ENCODE measurements around the gene ULK4. TPM values are rescaled to one million over a fixed set of nuclear protein-coding genes. Genes with fewer than 3 reads are reported as not detected.
A peak's percentile ranks its signal among the peaks of the same experiment; 100 is the strongest.

Gene ULK4
- total RNA-seq, 1 experiment from 2014 or later, result 6.3 TPM

GRCh38 chr3:41893977-41894376 lies 67.9 kb downstream of the ULK4 start:
- Histone ChIP-seq H2AFZ (ENCODE audit: low read depth, low read length, poor library complexity, severe bottlenecking) (no peak overlapping the region), H3K36me3 (ENCODE audit: control insufficient read depth in 1 of 2, insufficient read depth in 2 of 2, low read length in 2 of 2) (no peaks in the 10 kb centered on the region), H3K9me3 (ENCODE audit: control insufficient read depth in 1 of 2, insufficient read depth in 1 of 2, low read depth in 1 of 2, low read length in 2 of 2) (peaks cover 0 to 8% of the 10 kb centered on the region in 2 experiments; a peak in 1 of 4 replicates), H3K4me1 (ENCODE audit: control insufficient read depth in 1 of 2, insufficient read depth in 2 of 2, low read length in 2 of 2) (no peaks in the 10 kb centered on the region), H3K4me2 (ENCODE audit: low read length) (no peak overlapping the region), H3K27ac (ENCODE audit: low read depth, low read length) (no peak overlapping the region), H3K9me2 (ENCODE audit: insufficient read depth) (0 out of 2 replicates have a peak, but pooled peaks cover 3% of the 10 kb centered on the region), H3K9ac (ENCODE audit: low read length) (no peak overlapping the region), H4K20me1 (ENCODE audit: insufficient read depth) (no peaks in the 10 kb centered on the region), H3K79me2 (ENCODE audit: insufficient read depth, low read length) (no peaks in the 10 kb centered on the region), H3K4me3 (replicated peaks in 1 of 2; ENCODE audit: low read depth in 1 of 2, low read length in 2 of 2) (no peak overlapping the region), H3K27me3 (ENCODE audit: insufficient read depth, low read length) (no peaks in the 10 kb centered on the region)
- peak; percentile 58; the same call in 1 of the 2 replicates for ATAC-seq
- peak; percentile 51 for DNase-seq (ENCODE audit: low read depth, low spot score)
- ChIA-PET POLR2A (no interaction called here), RAD21 (ENCODE audit: low non-redundant PET in 1 of 2, low total read pairs in 2 of 2, uncharacterized antibody in 2 of 2, unreplicated experiment in 2 of 2) (no interaction called here), CTCF (interaction anchor here (5.2 kb wide), 1 partner anchor 206 kb away, joined by 26 read pairs; no protein-coding TSS in a partner anchor)
- no TSS peak for BruUV-seq (replicated peaks)
- TF ChIP-seq RAD21 (IDR thresholded peaks at IDR 0.05; ENCODE audit: low read depth) (peak; percentile 81), CTCF (IDR thresholded peaks at IDR 0.05 in 2 of 3, conservative IDR thresholded peaks at IDR 0.05 in 1 of 3; ENCODE audit: borderline replicate concordance in 1 of 3, insufficient read depth in 1 of 3, low read depth in 2 of 3, low read length in 2 of 3) (peak; percentile 30 to 72 (median 61)), TCF7L2 (IDR thresholded peaks at IDR 0.05; ENCODE audit: borderline replicate concordance, extremely low read depth, insufficient read depth, insufficient read length) (no peak), JUND (IDR thresholded peaks at IDR 0.05) (no peak)
- intact Hi-C loops (cut with micrococcal nuclease), result loop anchor here (1.0 to 10.0 kb wide), 6 partner anchors 205 to 643 kb away; no protein-coding TSS in a partner anchor

- RAD21 ChIA-PET (ENCODE audit: low non-redundant PET in 1 of 2, low total read pairs in 2 of 2, uncharacterized antibody in 2 of 2, unreplicated experiment in 2 of 2), result no interaction called here
- H2AFZ ChIP-seq (ENCODE audit: low read depth, low read length, poor library complexity, severe bottlenecking), result no peak overlapping the region
- ATAC-seq, result 0 out of 2 replicates have a peak, but pooled peaks have one; percentile 27
- intact Hi-C loops (cut with micrococcal nuclease), result no loop called here
- CTCF ChIA-PET, result no interaction called here
- no peak overlapping the region for H3K27ac ChIP-seq (ENCODE audit: low read depth, low read length)
- no peaks in the 10 kb centered on the region for H3K36me3 ChIP-seq (ENCODE audit: control insufficient read depth in 1 of 2, insufficient read depth in 2 of 2, low read length in 2 of 2)
- 0 out of 2 replicates have a peak, but pooled peaks cover 3% of the 10 kb centered on the region for H3K9me2 ChIP-seq (ENCODE audit: insufficient read depth)
- no peaks in the 10 kb centered on the region for H3K79me2 ChIP-seq (ENCODE audit: insufficient read depth, low read length)
- H3K9me3 ChIP-seq (ENCODE audit: control insufficient read depth in 1 of 2, insufficient read depth in 1 of 2, low read depth in 1 of 2, low read length in 2 of 2), result peaks cover 0 to 8% of the 10 kb centered on the region in 2 experiments; a peak in 1 of 4 replicates
- BruUV-seq (replicated peaks), result no TSS peak
- H3K4me1 ChIP-seq (ENCODE audit: control insufficient read depth in 1 of 2, insufficient read depth in 2 of 2, low read length in 2 of 2), result peaks cover 0 to 7% of the 10 kb centered on the region in 2 experiments; a peak in 1 of 4 replicates
- no peak for DNase-seq (ENCODE audit: low read depth, low spot score)
- no peak overlapping the region for H3K4me2 ChIP-seq (ENCODE audit: low read length)
- no peaks in the 10 kb centered on the region for H4K20me1 ChIP-seq (ENCODE audit: insufficient read depth)
- H3K4me3 ChIP-seq (replicated peaks in 1 of 2; ENCODE audit: low read depth in 1 of 2, low read length in 2 of 2), result no peak overlapping the region
- POLR2A ChIA-PET, result no interaction called here
- H3K9ac ChIP-seq (ENCODE audit: low read length), result no peak overlapping the region
- no peaks in the 10 kb centered on the region for H3K27me3 ChIP-seq (ENCODE audit: insufficient read depth, low read length)
- TF ChIP-seq CBX3 (IDR thresholded peaks at IDR 0.05; ENCODE audit: low read depth), result no peak
- no peak for TF ChIP-seq ZNF274 (IDR thresholded peaks at IDR 0.05; ENCODE audit: low read depth, low read length)
- no peak for TF ChIP-seq CEBPB (IDR thresholded peaks at IDR 0.05; ENCODE audit: low read depth)
- TF ChIP-seq EZH2phosphoT487 (IDR thresholded peaks at IDR 0.05; ENCODE audit: borderline replicate concordance), result no peak
- no peak for TF ChIP-seq TCF7L2 (IDR thresholded peaks at IDR 0.05; ENCODE audit: borderline replicate concordance, extremely low read depth, insufficient read depth, insufficient read length)
- TF ChIP-seq EZH2 (IDR thresholded peaks at IDR 0.05), result no peak
- TF ChIP-seq JUND (IDR thresholded peaks at IDR 0.05), result no peak
- TF ChIP-seq ATF3 (IDR thresholded peaks at IDR 0.05), result no peak
- TF ChIP-seq EGR1 (IDR thresholded peaks at IDR 0.05; ENCODE audit: low read depth), result no peak
- no peak for TF ChIP-seq CTCF (IDR thresholded peaks at IDR 0.05 in 2 of 3, conservative IDR thresholded peaks at IDR 0.05 in 1 of 3; ENCODE audit: borderline replicate concordance in 1 of 3, insufficient read depth in 1 of 3, low read depth in 2 of 3, low read length in 2 of 3)
- TF ChIP-seq POLR2AphosphoS5 (IDR thresholded peaks at IDR 0.05; ENCODE audit: low read depth, low read length), result no peak
- no peak for TF ChIP-seq ELF1 (IDR thresholded peaks at IDR 0.05; ENCODE audit: borderline replicate concordance, low read depth)
- no peak for TF ChIP-seq YY1 (IDR thresholded peaks at IDR 0.05; ENCODE audit: extremely low read depth, insufficient replicate concordance, low read depth, low read length)
Observed at GRCh38 chr3:41888368-41889076, 73.4 kb downstream of the ULK4 start.
